ENCODE measurements around the gene AMER2. TPM values are rescaled to one million over a fixed set of nuclear protein-coding genes. Genes with fewer than 3 reads are reported as not detected.
A peak's percentile ranks its signal among the peaks of the same experiment; 100 is the strongest.

The AMER2 gene
- total RNA-seq, 1 donor from 2014 or later, result not detected

GRCh38 chr13:25130944-25131343 is 41.1 kb downstream of the AMER2 start:
- peaks cover 4% of the 10 kb centered on the region for H3K27me3 ChIP-seq (ENCODE audit: low read depth)
- no peak overlapping the region for H3K27ac ChIP-seq
- H3K4me3 ChIP-seq, result no peak overlapping the region
- H3K36me3 ChIP-seq, result no peaks in the 10 kb centered on the region
- no peak for DNase-seq
- ATAC-seq, result no peak
- no peak for TF ChIP-seq CTCF (IDR thresholded peaks at IDR 0.05)
- intact Hi-C loops (cut with DNase I), result no loop called here
- H3K9me3 ChIP-seq, result no peaks in the 10 kb centered on the region
- H3K4me1 ChIP-seq, result no peaks in the 10 kb centered on the region

- intact Hi-C loops (cut with DNase I), result no loop called here
- Histone ChIP-seq H3K27me3 (ENCODE audit: low read depth) (no peaks in the 10 kb centered on the region), H3K27ac (no peak overlapping the region), H3K9me3 (no peaks in the 10 kb centered on the region), H3K36me3 (no peaks in the 10 kb centered on the region), H3K4me1 (no peaks in the 10 kb centered on the region), H3K4me3 (no peak overlapping the region)
- no peak for TF ChIP-seq CTCF (IDR thresholded peaks at IDR 0.05)
- ATAC-seq, result no peak
- DNase-seq, result no peak
Measured at GRCh38 chr13:25118378-25118905, 53.6 kb downstream of the AMER2 start.

GRCh38 chr13:25117312-25117711 is 54.8 kb downstream of the AMER2 start:
- Histone ChIP-seq H3K36me3 (no peaks in the 10 kb centered on the region), H3K27ac (no peak overlapping the region), H3K4me3 (no peak overlapping the region), H3K9me3 (no peaks in the 10 kb centered on the region), H3K27me3 (ENCODE audit: low read depth) (peaks cover 5% of the 10 kb centered on the region), H3K4me1 (no peaks in the 10 kb centered on the region)
- DNase-seq (no peak), ATAC-seq (no peak)
- no peak for TF ChIP-seq CTCF (IDR thresholded peaks at IDR 0.05)
- intact Hi-C loops (cut with DNase I), result no loop called here

- intact Hi-C loops (cut with DNase I), result no loop called here
- ATAC-seq, result no peak
- TF ChIP-seq CTCF (IDR thresholded peaks at IDR 0.05), result no peak
Measured at GRCh38 chr13:25116044-25116443, 56.0 kb downstream of the AMER2 start.

DNA sequence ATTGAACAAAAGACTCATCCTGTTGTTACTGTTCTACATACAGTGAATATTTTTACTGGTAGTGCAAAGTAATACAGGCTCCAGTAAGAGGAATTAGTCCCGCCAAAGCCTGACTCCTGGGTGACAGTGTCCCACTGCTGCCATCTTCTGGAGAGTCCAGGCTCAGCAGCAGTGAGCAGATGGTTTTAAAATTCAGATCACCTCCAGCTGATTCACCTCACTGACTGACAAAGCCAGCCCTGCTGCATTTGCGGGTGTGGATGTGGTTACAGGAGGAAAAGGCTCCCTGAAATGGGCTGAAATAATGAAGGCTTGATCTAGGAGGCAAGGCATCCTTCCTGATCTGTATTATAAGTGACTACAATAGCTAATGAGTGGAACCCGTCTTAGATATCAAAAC is 57.9 kb downstream of the AMER2 start:
- Histone ChIP-seq H3K9me3 (no peaks in the 10 kb centered on the region), H3K27me3 (ENCODE audit: low read depth) (peaks cover 7% of the 10 kb centered on the region), H3K36me3 (no peaks in the 10 kb centered on the region), H3K4me3 (no peak overlapping the region), H3K4me1 (no peaks in the 10 kb centered on the region), H3K27ac (no peak overlapping the region)
- TF ChIP-seq CTCF (IDR thresholded peaks at IDR 0.05), result peak; percentile 76
- ATAC-seq (peak; percentile 82 to 89), DNase-seq (no peak)
- intact Hi-C loops (cut with DNase I), result no loop called here

More at GRCh38 chr13:25116044-25116443, 56.0 kb downstream of the AMER2 start:
- Histone ChIP-seq H3K27ac (no peak overlapping the region), H3K4me1 (no peaks in the 10 kb centered on the region), H3K36me3 (no peaks in the 10 kb centered on the region), H3K4me3 (no peak overlapping the region), H3K9me3 (no peaks in the 10 kb centered on the region), H3K27me3 (ENCODE audit: low read depth) (peaks cover 7% of the 10 kb centered on the region)
- no peak for DNase-seq

All from lower lobe of right lung (tissue), 2 donors.